HG03439 (cell line): ENCODE measurements around the gene ATXN10.

Experiments used
- ATAC-seq: cut with Tn5 transposase; IDR thresholded peaks from one replicate; pipeline ENCODE4 v1.9.1; 2021; ENCODE audit warnings: mild to moderate bottlenecking, moderate library complexity; ENCODE audit not compliant: unreplicated experiment

Gene ATXN10

GRCh38 chr22:45871721-45872120 is 200.1 kb downstream of the ATXN10 start:
- no peak for ATAC-seq

- no peak for ATAC-seq
Measured at GRCh38 chr22:45872659-45873263, 201.1 kb downstream of the ATXN10 start.

- no peak for ATAC-seq
Measured at GRCh38 chr22:45876136-45877035, 204.8 kb downstream of the ATXN10 start.

- ATAC-seq: no peak
Measured at GRCh38 chr22:45877036-45877380, 205.4 kb downstream of the ATXN10 start.

- ATAC-seq: no peak
Measured at GRCh38 chr22:45877651-45878050, 206.0 kb downstream of the ATXN10 start.

- no peak for ATAC-seq
Measured at GRCh38 chr22:45878051-45878781, 206.6 kb downstream of the ATXN10 start.

- no peak for ATAC-seq
Measured at GRCh38 chr22:45878901-45879551, 207.4 kb downstream of the ATXN10 start.

- no peak for ATAC-seq
Measured at GRCh38 chr22:45879552-45879949, 207.9 kb downstream of the ATXN10 start.

- no peak for ATAC-seq
Measured at GRCh38 chr22:45880091-45880715, 208.6 kb downstream of the ATXN10 start.

- ATAC-seq: no peak
Measured at GRCh38 chr22:45880716-45881523, 209.3 kb downstream of the ATXN10 start.

GRCh38 chr22:45881524-45881875 is 209.9 kb downstream of the ATXN10 start:
- ATAC-seq: no peak

GRCh38 chr22:45882881-45883810 is 211.5 kb downstream of the ATXN10 start:
- no peak for ATAC-seq

- ATAC-seq: no peak
Measured at GRCh38 chr22:45883811-45884170, 212.2 kb downstream of the ATXN10 start.

GRCh38 chr22:45884201-45885062 is 212.8 kb downstream of the ATXN10 start:
- ATAC-seq: no peak

GRCh38 chr22:45885171-45885840 is 213.7 kb downstream of the ATXN10 start:
- no peak for ATAC-seq

- ATAC-seq: no peak
Measured at GRCh38 chr22:45885941-45886395, 214.3 kb downstream of the ATXN10 start.

GRCh38 chr22:45886540-45886939 is 214.9 kb downstream of the ATXN10 start:
- no peak for ATAC-seq
